Measurements from ENCODE around the gene SERPINB2. TPM values are rescaled to one million over a fixed set of nuclear protein-coding genes. Genes with fewer than 3 reads are reported as not detected.

Gene SERPINB2
- polyA plus RNA-seq, 1 experiment = 6.9 TPM

GRCh38 chr18:63906056-63906455, 18.6 kb downstream of the SERPINB2 start:
- Histone ChIP-seq H3K9me3 (ENCODE audit: control insufficient read depth, insufficient read depth, low read length) (no peaks in the 10 kb centered on the region), H3K27ac (ENCODE audit: low read depth, low read length) (no peak overlapping the region), H3K27me3 (ENCODE audit: control insufficient read depth, insufficient read depth, low read length) (no peaks in the 10 kb centered on the region), H3K4me3 (ENCODE audit: low read depth, low read length) (no peak overlapping the region)
- POLR2A ChIA-PET = no interaction called here
- no peak for DNase-seq (ENCODE audit: low read depth, low spot score)
- CTCF ChIA-PET = no interaction called here
- no peak for TF ChIP-seq CTCF (IDR thresholded peaks at IDR 0.05; ENCODE audit: low read depth, low read length)

- Histone ChIP-seq H3K27ac (ENCODE audit: low read depth, low read length) (no peak within 1 kb of the TSS), H3K4me3 (ENCODE audit: low read depth, low read length) (no peak within 1 kb of the TSS), H3K27me3 (ENCODE audit: control insufficient read depth, insufficient read depth, low read length) (no peaks in the 10 kb centered on the region), H3K9me3 (ENCODE audit: control insufficient read depth, insufficient read depth, low read length) (no peaks in the 10 kb centered on the region)
- POLR2A ChIA-PET = no interaction called here
- DNase-seq (ENCODE audit: low read depth, low spot score) = no peak
- CTCF ChIA-PET = interaction anchor here (0.8 kb wide), 1 partner anchor 56 kb away, joined by 4 read pairs; no protein-coding TSS in a partner anchor
- no peak for TF ChIP-seq CTCF (IDR thresholded peaks at IDR 0.05; ENCODE audit: low read depth, low read length)
Observed at GRCh38 chr18:63907664-63908063, 20.2 kb downstream of the SERPINB2 start, which contains the start of gene SERPINB10. Gene SERPINB10, plus strand, starts transcription at chr18:63907958. Its CDS starts 7,553 bp downstream, at chr18:63915511.

- ChIA-PET CTCF (interaction anchor here (1.2 kb wide), 1 partner anchor 85 kb away, joined by 3 read pairs; no protein-coding TSS in a partner anchor), POLR2A (no interaction called here)
- Histone ChIP-seq H3K27me3 (ENCODE audit: control insufficient read depth, insufficient read depth, low read length) (no peaks in the 10 kb centered on the region), H3K4me3 (ENCODE audit: low read depth, low read length) (no peak overlapping the region), H3K9me3 (ENCODE audit: control insufficient read depth, insufficient read depth, low read length) (no peaks in the 10 kb centered on the region), H3K27ac (ENCODE audit: low read depth, low read length) (no peak overlapping the region)
- DNase-seq (ENCODE audit: low read depth, low spot score) = no peak
- TF ChIP-seq CTCF (IDR thresholded peaks at IDR 0.05; ENCODE audit: low read depth, low read length) = no peak
Observed at GRCh38 chr18:63908858-63909257, 21.4 kb downstream of the SERPINB2 start.

- H3K27me3 ChIP-seq (ENCODE audit: control insufficient read depth, insufficient read depth, low read length) = no peaks in the 10 kb centered on the region
- TF ChIP-seq CTCF (IDR thresholded peaks at IDR 0.05; ENCODE audit: low read depth, low read length) = no peak
- H3K27ac ChIP-seq (ENCODE audit: low read depth, low read length) = no peak overlapping the region
- no peak for DNase-seq (ENCODE audit: low read depth, low spot score)
- H3K9me3 ChIP-seq (ENCODE audit: control insufficient read depth, insufficient read depth, low read length) = no peaks in the 10 kb centered on the region
- POLR2A ChIA-PET = no interaction called here
- CTCF ChIA-PET = interaction anchor here (1.3 kb wide), 1 partner anchor 85 kb away, joined by 3 read pairs; no protein-coding TSS in a partner anchor
- no peak overlapping the region for H3K4me3 ChIP-seq (ENCODE audit: low read depth, low read length)
Observed at GRCh38 chr18:63909870-63910269, 22.4 kb downstream of the SERPINB2 start.

GRCh38 chr18:63917817-63918216, 30.3 kb downstream of the SERPINB2 start:
- H3K27me3 ChIP-seq (ENCODE audit: control insufficient read depth, insufficient read depth, low read length) = peaks cover 5% of the 10 kb centered on the region
- no peak overlapping the region for H3K4me3 ChIP-seq (ENCODE audit: low read depth, low read length)
- TF ChIP-seq CTCF (IDR thresholded peaks at IDR 0.05; ENCODE audit: low read depth, low read length) = no peak
- CTCF ChIA-PET = interaction anchor here (0.7 kb wide), 1 partner anchor 77 kb away, joined by 3 read pairs; no protein-coding TSS in a partner anchor
- no peak for DNase-seq (ENCODE audit: low read depth, low spot score)
- H3K27ac ChIP-seq (ENCODE audit: low read depth, low read length) = no peak overlapping the region
- H3K9me3 ChIP-seq (ENCODE audit: control insufficient read depth, insufficient read depth, low read length) = no peaks in the 10 kb centered on the region
- POLR2A ChIA-PET = no interaction called here

Data from AG04450 (cell line).